HG02798 (cell line): ENCODE measurements around the gene C19orf12.

ENCODE experiments used
- ATAC-seq: cut with Tn5 transposase; IDR thresholded peaks from one replicate; pipeline ENCODE4 v1.9.1; 2021; ENCODE audit warnings: mild to moderate bottlenecking; ENCODE audit not compliant: unreplicated experiment, poor library complexity

The C19orf12 gene

DNA sequence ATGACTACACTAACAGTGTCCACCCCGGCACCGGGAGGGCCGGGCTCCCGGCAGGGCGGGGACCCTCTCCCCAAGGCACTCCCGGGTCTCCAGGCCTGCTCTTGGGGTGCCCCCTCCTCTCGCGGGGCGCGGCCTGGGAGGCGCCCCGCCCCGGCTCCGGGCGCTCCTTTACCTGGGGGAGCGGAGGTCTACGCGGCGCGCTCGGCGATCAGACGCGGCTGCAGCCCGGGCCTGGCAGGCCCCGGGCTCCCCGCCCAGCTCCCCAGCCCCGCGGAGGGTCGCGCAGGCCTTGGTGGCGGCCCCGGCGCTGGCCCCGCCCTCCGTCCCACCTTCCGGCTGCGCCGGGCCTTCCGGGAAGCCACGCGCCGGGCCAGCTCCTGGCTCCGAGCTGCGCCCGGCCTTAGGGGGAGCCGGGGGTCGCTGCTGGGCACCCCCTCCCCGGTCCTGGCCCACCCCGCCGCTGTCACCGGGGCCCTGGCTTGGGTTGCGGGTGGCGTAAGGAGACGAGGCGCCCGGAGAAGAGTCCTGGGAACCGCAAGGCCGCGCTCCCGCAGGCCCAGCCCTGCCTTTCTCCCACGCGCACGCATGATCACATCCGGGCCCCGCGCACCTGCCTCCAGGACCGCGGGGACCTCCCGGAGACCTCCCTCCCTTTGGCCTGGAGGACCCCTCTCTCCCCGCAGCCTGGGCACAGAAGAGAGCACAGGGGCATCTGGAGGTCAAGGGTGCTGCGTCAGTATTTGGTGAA, at the start of gene C19orf12:
C19orf12 (minus strand) TSS at position 309 of the 748 bp plus-strand sequence. CDS start 6,848 bp downstream, outside the sequence.
- ATAC-seq = peak; percentile 76

DNA sequence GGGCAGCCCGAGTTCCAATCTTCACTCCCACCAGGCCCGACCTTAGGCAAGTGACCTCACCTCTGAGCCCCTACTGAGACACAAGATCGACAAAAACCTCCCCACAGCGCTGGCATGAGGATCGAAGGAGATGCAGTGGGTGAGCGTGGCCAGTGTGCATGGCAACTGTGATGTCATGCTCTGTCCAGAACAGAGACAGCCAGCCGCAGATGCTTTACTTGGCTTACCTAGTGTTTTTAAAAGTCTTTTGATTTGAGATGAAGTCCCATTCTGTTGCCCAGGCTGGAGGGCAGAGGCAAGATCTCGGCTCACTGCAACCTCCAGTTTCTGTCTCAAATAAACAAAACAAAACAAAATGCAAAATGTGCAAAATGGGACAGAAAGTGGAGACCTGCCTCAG, 49.3 kb upstream of the C19orf12 start:
- ATAC-seq = no peak

DNA sequence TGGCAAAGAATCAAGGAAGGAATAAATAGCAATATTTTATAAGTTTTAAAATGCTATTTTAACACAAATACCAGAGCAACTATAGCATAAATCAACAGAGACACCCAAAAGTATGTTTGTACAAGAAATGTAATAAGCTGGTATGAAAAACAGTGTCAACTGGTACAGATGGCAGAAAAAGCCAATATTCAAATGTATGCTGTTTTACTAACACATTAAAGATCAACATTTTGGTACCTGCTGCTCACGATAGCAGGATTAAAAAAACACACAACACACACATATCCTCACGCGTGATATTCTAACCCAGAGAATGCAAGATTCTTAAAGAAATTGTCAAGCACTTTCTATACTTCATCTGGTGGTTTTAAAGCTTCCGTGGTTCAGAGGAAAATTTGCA, 48.1 kb upstream of the C19orf12 start:
- ATAC-seq = no peak

DNA sequence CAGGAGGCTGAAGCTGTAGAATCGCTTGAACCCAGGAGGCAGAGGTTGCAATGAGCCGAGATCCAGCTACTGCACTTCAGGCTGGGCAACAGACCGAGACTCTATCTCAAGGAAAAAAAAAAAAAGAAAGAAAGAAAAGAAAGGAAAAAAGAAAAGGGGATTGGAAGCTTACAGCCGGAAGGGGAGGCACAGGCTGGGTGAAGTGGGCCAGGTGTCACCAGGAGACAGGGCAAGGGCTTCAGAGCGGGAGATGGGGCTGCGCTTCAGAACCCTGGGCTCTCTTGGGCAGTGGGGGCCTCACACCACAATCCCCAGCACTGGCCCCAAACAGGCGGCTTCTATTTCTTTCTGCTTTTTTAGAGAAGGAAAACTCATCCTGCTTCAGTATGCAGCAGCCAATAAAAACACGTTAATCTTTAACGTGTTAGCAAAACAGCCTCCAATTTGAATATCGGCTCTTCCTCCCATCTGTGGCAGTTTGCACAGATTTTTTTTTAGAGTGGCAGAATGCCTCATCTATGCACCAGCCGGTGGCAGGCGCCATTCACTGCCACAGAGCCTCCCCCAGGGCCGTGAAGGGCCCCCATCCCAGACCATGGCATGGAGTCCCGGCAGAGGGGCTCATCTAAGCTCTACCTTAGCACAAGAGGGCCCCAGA, 46.6 kb upstream of the C19orf12 start:
- ATAC-seq = no peak

DNA sequence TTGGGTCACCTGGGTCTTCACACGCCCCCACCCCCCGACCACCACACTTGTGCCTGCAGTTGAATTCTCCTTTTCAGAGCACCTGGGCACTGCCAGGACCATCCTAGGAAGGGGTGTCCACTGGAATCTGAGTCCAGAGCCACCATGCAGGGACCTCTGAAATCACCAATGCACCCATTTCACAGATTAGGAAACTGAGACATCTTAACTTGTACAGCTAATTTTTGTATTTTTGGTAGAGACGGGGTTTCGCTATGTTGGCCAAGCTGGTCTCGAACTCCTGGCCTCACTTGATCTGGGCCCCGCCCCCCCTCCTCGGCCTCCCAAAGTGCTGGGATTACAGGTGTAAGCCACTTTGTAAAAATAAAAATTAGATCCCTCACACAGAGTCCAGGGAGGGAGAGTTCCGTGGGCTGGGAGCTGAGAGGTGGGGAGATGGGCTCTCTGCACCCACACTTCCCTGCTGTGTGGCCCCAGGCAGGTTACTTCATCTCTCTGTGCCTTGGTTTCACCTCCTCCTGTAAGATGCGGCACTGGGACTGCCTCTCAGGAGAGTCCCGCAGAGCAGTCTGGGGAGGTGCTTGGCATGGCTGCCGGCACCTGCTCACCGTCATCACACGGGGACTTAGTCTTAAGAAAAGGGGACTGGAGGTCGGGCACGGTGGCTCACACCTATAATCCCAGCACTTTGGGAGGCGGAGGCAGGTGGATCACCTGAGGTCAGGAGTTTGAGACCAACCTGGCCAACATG, 45.9 kb upstream of the C19orf12 start:
- ATAC-seq = no peak

DNA sequence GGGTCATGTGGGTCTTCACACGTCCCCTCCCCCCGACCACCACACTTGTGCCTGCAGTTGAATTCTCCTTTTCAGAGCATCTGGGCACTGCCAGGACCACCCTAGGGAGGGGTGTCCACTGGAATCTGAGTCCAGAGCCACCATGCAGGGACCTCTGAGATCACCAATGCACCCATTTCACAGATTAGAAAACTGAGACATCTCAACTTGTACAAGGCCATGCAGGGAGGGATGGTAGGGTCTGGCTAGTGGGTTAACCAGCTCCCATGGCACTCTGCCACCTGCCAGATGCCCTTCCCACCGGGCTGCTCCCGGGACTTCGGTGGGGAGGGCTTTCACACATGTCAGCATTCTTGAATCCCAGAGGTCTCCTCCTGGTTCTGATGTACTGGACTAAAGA, 44.3 kb upstream of the C19orf12 start:
- ATAC-seq = no peak

DNA sequence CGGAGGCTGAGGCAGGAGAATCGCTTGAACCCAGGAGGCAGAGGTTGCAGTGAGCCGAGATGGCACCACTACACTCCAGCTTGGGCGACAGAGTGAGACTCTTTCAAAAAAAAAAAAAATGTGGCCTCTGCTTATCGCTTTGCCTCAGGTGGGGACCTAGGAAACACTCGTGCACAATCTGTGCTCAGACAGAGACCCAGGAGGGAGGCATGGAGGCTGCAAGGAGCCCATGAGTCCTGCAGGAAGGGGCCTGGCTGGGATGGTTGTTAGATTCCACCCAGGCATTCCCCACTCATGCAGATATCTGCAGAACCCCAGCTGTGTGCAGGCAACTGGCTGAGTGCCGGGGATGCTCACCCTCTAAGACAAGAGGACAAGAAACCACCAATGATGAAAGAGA, 43.8 kb upstream of the C19orf12 start:
- ATAC-seq = no peak

DNA sequence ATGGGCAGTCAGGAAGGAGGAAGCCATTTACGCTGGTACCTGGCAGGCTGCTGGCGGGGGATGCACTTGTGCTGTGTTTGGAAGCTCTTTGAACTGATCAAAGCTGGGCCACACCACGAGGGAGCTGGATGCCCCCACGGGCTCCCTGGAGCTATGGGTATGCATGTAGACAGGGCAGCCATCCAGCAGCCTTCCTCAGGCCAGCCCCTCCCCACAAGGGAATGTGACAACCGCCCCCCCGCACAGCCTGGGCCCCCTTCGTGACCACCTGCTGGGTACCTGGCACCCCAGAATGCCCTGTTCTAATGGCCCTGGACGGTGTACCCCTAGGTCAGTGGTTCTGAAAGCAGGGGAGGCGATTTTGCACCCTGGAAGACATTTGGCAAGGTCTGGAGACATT, 42.5 kb upstream of the C19orf12 start:
- ATAC-seq = no peak

DNA sequence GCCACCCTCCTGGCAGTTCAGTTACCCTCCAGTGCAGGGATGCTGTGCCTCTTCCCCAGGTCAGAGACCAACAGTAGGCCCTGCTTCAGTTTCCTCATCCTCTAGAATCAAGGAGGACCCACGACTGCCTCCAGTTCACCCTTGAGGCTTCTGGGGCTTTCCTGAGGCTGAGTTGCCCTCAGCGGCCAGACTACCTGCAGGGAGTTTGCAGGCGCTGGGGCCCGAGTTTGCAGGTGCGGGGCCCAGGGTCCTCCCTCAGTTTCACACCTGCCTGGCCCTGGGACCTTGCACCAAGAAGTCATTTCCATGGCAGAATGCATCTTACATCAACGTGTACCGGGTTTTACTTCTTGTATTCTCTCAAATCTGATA, 38.9 kb upstream of the C19orf12 start:
- no peak for ATAC-seq

DNA sequence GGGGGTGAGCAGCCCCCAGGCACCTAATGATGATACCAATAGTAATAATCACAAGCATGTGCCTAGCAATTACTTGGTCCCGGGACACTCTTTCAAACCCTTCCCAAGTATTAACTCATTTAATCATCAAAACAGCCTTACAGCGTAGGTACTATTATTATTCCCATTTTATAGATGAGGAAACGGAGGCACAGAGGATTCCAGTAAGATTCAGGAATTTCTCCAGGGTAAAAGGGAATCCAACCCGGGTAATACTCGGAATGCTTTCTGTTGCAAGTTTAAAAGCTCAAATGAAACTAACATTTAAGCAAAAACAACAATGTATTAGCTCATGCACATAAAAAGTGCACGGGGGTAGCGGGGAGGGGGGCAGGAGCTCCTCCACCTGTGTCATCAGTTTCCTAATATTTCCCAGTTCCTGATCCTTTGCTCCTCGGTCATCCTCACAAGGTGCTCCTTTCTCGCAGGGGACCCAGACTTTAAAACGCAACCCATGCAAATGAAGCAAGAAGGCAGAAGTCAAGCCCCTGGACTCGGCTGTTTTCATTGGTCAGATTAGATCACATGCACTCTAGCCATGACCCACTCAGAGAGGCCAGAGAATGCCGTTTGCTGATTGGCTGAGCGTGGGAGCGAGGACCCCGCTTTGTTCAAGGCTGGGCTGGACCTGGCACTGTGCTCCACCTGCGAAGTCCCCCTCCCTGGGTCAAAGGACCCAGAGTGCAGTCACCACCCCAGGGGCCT, 38.3 kb upstream of the C19orf12 start:
- ATAC-seq = no peak

DNA sequence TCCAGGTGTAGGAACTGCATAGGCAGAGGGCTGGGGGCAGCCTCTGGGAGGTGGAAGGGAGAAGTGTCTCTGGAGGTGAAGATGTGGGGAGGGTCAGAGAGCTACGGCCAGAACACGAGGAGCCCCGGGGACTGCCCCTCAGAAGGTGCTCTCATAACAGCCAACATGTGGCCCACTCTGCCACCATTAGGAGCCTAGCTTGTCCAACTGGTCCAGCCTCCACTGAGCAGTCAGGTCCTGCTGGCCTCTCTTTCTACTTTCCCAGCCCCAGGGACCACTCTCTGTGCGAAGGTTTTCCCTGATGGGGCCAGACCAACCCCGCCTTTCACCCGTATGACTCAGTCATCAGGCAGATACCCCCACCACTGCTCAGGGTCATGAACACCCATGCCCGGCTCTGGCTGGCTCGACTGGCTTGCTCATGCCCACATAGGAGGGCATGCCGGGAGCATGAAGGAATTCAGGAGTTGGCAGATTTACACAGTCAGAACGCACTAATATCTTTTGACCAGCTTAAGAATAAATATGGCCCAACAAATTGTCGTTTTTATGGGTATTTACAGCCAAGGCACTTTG, 37.5 kb upstream of the C19orf12 start:
- ATAC-seq = no peak

DNA sequence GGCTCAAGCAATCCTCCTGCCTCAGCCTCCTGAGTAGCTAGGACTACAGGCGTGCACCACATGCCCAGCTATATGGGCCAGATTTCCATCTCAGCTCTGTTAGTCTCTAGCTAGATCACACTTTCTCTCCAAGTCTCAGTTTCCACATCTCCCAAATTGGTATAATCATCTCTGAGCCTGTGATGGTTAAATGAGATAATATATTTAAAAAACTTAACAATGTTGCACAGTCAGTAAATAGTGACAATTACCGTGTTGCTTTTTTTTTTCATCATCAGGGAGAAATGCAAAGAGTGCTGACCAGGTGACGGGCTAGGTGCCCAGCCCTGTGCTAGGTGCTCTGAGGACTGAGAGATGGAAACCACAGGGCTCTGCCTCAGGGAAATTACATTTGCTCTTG, 36.9 kb upstream of the C19orf12 start:
- ATAC-seq = no peak

DNA sequence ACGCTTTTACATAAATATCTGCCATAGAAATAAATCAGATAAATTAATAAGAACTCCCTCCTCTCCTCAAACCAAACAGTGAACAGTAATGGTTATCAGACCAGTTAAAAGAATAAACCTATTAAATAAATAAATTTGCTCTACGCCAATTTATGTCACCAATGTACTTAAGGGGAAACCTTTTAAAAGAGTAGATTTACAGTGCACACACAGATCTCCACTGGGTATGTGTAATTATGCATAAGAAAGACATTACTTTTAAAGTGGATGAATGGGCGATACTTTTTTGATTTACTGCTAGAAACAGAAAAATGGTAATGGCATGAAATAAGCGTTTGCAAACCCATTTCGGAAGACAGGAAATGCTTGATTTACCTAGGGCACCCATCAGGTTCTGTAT, 34.9 kb upstream of the C19orf12 start:
- no peak for ATAC-seq

DNA sequence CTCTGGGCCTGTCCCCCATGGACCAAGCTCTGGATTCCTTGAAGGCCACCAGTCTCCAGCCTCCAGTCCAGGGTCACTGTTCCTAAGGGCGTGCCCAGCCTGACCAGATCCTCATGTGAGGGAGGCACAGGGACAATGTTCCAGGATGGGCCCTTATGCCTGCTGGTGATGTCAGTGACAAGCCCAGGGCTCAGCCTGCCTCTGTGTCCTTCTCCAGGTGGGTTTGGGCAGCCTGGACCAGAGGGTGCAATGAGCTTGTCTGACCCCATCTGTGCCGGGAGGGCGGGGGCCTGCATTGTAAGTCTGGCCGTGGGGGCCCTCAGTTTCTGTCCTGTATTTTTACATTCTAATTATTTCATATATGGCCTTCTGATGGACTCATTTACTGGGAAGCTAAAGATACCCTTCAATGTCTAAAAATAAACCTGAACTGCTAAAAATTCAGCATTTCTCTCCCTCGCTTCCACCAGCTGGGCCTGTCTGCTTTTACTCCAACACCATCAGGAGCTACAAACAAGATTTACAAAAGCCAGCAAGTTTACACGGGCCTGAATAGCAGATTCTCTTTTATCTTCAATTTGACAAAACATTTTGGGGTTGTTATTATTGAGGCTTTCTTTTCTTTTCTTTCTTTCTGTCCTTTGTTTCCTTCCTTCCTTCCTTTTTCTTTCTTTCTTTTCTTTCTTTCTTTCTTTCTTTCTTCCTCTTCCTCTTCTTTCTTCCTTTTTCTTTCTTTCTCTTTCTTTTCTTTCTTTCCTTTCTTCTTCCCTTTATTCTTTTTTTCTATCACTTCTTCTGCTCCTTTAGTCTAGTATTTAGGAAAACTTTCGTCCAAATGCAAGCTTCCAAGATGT, 34.2 kb upstream of the C19orf12 start:
- ATAC-seq = no peak

DNA sequence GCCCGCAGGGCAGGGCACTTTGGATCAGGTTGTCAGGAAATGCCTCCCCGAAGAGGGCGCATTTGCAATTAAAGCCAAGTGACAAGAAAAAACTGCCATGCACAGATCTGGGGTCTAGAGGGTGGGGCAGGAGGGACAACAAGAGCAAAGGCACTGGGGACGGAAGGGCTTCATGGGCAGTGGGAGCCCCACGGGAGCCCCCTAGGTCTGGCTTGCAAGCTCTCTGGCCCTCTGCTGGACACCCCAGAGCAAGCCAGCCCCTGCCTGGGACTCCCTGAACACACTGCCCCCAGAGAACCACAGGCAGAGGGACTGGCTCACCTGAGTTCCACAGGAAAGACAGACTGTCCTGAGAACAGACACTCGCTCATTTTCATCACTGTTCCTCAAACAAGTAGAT, 30.2 kb upstream of the C19orf12 start:
- no peak for ATAC-seq

DNA sequence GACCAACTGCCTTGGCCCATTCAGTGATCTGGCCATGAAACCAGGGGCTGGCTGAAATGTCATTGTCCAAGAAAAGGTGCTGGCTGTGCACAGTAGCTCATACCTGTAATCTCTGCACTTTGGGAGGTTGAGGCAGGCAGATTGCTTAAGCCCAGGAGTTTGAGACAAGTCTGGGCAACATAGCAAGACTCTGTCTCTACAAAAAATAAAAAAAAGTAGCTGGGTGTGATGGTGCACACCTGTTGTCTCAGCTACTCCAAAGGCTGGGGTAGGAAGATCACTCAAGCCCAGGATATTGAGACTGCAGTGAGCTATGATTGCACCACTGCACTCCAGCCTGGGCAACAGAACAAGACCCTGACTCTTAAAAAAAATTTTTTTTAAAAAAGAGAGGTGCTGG, 28.6 kb upstream of the C19orf12 start:
- no peak for ATAC-seq

DNA sequence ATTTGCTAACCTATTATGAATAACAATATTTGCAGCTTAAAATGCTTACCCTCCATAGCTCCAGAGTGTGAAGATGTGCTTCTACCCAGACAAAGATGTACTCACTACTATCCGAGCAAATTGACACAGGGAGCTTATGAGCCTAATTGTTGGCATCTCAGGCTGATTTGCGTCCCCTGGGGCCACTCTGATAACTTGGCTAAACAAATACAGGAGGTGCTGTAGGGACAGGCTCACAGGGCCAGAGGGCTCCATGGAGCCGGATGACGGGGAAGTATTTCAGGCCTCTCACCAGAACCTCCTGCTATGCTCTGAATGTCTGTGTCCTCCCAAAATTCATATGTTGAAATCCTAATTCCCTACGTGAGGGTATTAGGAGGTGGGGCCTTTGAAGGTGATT, 26.7 kb upstream of the C19orf12 start:
- ATAC-seq = no peak

DNA sequence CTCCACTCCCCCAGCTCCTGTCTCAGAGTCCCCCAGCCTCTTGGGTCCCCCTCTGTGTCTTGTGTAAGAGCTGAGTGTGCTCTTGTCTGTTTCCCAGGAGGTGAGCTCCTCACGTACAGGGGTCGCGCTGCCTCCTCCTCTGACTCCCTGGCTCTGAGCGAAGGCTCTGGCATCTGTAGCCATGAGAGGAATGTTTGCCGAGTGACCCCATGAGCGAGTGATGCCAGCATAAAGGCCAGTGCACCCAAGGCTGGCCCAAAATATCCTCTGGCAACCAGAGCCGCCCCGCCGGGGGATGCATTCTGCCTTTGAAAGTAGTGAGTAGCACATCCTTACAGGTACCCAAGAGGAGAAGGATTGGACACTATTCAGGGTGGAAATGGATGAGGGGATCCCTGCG, 26.2 kb upstream of the C19orf12 start:
- ATAC-seq = no peak

DNA sequence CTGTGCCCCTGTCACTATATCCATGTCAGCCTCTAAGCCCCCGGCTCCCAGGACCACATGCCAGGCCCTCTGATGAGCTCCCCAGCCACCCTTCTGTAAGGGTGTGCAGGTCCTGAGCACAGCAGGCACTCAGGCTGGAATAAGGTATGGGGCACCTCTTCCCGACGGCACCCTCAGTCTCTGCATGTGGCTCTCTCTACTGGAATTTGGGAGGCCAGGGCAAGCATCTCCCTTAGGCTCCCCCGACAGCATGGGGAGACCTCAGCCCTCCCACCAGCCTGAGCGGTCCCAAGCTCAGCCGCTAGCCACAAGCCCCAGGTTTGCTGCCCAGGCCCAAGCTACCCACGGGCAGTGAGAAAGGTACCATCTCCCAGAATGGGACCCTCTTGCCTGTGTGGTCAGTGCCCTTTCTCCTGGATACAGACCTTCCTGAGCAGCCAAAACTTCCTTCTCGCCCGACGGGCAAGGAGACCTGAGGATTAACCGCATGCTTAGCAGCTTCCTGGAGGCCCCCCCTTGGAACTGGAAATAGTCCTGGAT, 22.5 kb upstream of the C19orf12 start:
- no peak for ATAC-seq
